Measurements from ENCODE around the gene MICOS13. TPM values are rescaled to one million over a fixed set of nuclear protein-coding genes. Genes with fewer than 3 reads are reported as not detected.
"Not testable (repeated sequence)": the region's sequence is repeated elsewhere in the genome, so short reads cannot be mapped to it uniquely, and the experiment has no call there.

The MICOS13 gene
- total RNA-seq, 4 donors from 2014 or later: 29.7 to 60.6 (median 50.7) TPM

DNA sequence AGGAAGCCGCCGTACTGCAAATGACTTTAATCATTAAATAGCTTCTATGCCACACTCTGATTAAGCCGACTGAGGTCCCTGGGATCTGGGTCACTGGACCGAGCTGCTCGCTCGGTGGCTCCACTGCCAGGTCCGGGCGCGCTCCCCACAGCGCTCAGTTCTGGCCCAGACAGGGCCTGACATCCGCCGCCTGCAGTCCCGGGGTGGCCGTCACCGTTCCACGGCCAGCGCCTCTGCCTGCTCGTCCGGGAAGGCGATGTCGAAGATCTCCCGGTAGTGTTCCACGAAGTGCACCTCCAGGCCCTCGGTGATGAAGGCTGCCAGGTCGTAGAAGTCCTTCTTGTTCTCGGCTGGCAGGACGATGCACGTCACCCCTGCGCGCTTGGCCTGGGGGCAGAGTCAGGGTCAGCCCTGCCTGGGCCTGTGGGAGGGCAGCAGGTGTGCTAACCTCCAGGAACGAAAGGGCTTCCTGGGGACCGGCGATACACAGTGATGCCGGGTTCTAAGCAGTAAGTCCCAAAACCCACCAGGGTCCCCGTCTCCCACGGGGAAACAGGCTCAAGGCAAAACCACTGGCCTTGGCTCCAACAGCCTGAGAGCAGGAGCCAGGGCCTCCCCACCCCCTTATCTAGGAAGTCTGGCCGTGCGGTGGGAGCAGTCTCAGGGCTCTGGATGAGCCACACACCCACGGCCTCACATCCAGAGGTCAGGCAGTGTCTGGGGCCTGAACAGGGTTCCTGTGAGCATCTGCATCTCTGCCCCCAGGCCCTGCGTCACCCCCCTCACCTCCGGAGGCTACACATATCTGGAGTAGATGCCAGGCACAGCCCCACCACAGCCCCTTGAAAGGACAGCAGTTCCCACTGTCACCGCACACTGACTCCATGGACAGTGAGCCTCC lies 11.8 kb upstream of the MICOS13 start:
- H3K27me3 ChIP-seq: no peaks in the 10 kb centered on the region
- peak overlapping the region in 3 of 4 donors; percentile 92 to 95 (median 95) for H3K27ac ChIP-seq
- no peaks in the 10 kb centered on the region for H3K9me3 ChIP-seq
- H3K36me3 ChIP-seq: peaks cover 0 to 58% of the 10 kb centered on the region in 2 donors
- WGBS, 2 donors (ENCODE audit: low coverage in 1 of 2): 30% methylated on average over 2 of the region's 42 CpGs; no CpG with 5 or more reads in 1 of the 2 donors
- TF ChIP-seq POLR2AphosphoS5 (IDR thresholded peaks at IDR 0.05): no peak
- no peak for TF ChIP-seq POLR2A (IDR thresholded peaks at IDR 0.05)
- TF ChIP-seq, protein P1, sequence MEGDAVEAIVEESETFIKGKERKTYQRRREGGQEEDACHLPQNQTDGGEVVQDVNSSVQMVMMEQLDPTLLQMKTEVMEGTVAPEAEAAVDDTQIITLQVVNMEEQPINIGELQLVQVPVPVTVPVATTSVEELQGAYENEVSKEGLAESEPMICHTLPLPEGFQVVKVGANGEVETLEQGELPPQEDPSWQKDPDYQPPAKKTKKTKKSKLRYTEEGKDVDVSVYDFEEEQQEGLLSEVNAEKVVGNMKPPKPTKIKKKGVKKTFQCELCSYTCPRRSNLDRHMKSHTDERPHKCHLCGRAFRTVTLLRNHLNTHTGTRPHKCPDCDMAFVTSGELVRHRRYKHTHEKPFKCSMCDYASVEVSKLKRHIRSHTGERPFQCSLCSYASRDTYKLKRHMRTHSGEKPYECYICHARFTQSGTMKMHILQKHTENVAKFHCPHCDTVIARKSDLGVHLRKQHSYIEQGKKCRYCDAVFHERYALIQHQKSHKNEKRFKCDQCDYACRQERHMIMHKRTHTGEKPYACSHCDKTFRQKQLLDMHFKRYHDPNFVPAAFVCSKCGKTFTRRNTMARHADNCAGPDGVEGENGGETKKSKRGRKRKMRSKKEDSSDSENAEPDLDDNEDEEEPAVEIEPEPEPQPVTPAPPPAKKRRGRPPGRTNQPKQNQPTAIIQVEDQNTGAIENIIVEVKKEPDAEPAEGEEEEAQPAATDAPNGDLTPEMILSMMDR (IDR thresholded peaks at IDR 0.05): no peak
- no peak for TF ChIP-seq EP300 (IDR thresholded peaks at IDR 0.05)
- ATAC-seq: no peak
- H3K4me3 ChIP-seq: peak overlapping the region in 1 of 2 donors; percentile 85
- H3K4me1 ChIP-seq: peaks cover 0 to 56% (median 11%) of the 10 kb centered on the region in 3 donors

DNA sequence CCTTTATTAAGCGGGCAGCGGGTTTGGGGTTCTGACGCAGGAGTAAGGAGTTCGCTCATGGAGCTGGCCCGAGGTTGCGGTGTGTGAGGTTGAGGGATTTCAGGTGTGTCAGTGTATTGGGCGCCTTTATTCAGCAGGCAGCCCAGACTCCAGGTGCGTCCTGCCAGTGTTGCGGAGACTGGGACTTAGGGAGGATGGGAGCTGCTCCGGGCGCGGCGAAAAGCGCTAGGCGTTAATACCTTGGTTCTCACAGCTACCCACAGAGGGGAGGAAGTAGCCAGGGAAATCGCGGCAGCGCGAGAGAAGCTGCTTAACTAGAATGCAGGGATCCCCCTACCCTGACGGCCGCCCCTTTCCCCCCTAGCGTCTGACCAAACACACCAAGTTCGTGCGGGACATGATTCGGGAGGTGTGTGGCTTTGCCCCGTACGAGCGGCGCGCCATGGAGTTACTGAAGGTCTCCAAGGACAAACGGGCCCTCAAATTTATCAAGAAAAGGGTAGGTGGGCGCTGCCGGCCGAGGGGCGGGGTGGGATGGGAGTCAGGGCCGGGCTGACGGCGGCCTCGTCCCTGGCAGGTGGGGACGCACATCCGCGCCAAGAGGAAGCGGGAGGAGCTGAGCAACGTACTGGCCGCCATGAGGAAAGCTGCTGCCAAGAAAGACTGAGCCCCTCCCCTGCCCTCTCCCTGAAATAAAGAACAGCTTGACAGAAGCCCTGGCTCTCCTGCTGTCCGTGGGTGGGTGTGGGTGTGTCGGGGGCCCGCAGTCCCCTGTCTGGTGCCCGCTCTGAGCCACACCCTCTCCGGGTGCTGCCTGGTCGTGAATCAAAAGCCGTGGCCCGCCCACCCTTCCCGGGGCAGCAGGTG lies 10.9 kb upstream of the MICOS13 start:
- ATAC-seq: no peak
- H3K36me3 ChIP-seq: peaks cover 0 to 49% of the 10 kb centered on the region in 2 donors
- no peak for TF ChIP-seq POLR2A (IDR thresholded peaks at IDR 0.05)
- TF ChIP-seq EP300 (IDR thresholded peaks at IDR 0.05): no peak
- TF ChIP-seq, protein P1 (IDR thresholded peaks at IDR 0.05): peak in 1 of 4 experiments; percentile 7
- peak; percentile 13 for TF ChIP-seq POLR2AphosphoS5 (IDR thresholded peaks at IDR 0.05)
- H3K27me3 ChIP-seq: no peaks in the 10 kb centered on the region
- no peaks in the 10 kb centered on the region for H3K9me3 ChIP-seq
- 0 to 8% methylated on average over 2 to 14 of the region's 54 CpGs for WGBS, 2 donors (ENCODE audit: low coverage in 1 of 2)
- H3K4me1 ChIP-seq: peaks cover 0 to 65% (median 11%) of the 10 kb centered on the region in 3 donors
- H3K27ac ChIP-seq: peak overlapping the region; percentile 71 to 95 (median 94)
- H3K4me3 ChIP-seq: peak overlapping the region; percentile 60 to 85

GRCh38 chr19:5690125-5690954 lies 10.0 kb upstream of the MICOS13 start, which contains the start of gene RPL36:
TSS of gene RPL36 (plus strand) at chr19:5690295. CDS start at chr19:5690508, 213 bp downstream.
- Histone ChIP-seq H3K27ac (peak within 1 kb of the TSS; percentile 71 to 95 (median 94)), H3K36me3 (peaks cover 0 to 40% of the 10 kb centered on the region in 2 donors), H3K9me3 (no peaks in the 10 kb centered on the region), H3K27me3 (no peaks in the 10 kb centered on the region), H3K4me3 (peak within 1 kb of the TSS; percentile 60 to 85), H3K4me1 (peaks cover 0 to 67% (median 11%) of the 10 kb centered on the region in 3 donors)
- 5% methylated on average over 4 of the region's 73 CpGs; no CpG with 5 or more reads in 1 of the 2 donors for WGBS, 2 donors (ENCODE audit: low coverage in 1 of 2)
- TF ChIP-seq POLR2AphosphoS5 (IDR thresholded peaks at IDR 0.05): peak; percentile 97
- TF ChIP-seq, protein P1 (IDR thresholded peaks at IDR 0.05): peak in 3 of 4 experiments; percentile 98 to 99 (median 99)
- TF ChIP-seq POLR2A (IDR thresholded peaks at IDR 0.05): peak; percentile 89
- no peak for TF ChIP-seq EP300 (IDR thresholded peaks at IDR 0.05)
- peak; percentile 82 for ATAC-seq

GRCh38 chr19:5688262-5688881 lies 8.1 kb upstream of the MICOS13 start:
- 89 to 90% methylated on average over 7 to 12 of the region's 13 CpGs for WGBS, 2 donors (ENCODE audit: low coverage in 1 of 2)
- H3K27me3 ChIP-seq, H3K27ac ChIP-seq, H3K4me3 ChIP-seq, ATAC-seq, H3K9me3 ChIP-seq: not testable (repeated sequence)
- Histone ChIP-seq H3K36me3 (peaks cover 0 to 21% of the 10 kb centered on the region in 2 donors), H3K4me1 (peaks cover 0 to 58% (median 11%) of the 10 kb centered on the region in 3 donors)
